Neural cell (in vitro differentiated cells): ENCODE data around the gene MDM2. TPM values are rescaled to one million over a fixed set of nuclear protein-coding genes. Genes with fewer than 3 reads are reported as not detected.

Experiments used
- H2AFZ ChIP-seq: fragments of 200-600, 300-800 bp; sonication (generic), shearing (Covaris generic); 2 replicates; pipeline ENCODE4 v1.6.0; 2014; ENCODE audit warnings: low read depth, mild to moderate bottlenecking, antibody characterized with exemption, low read length, moderate library complexity
- H3F3A ChIP-seq: fragments of 200-600 bp; shearing (Covaris generic); 2 replicates; pipeline ENCODE4 v1.6.1; 2016; ENCODE audit warnings: mild to moderate bottlenecking, moderate library complexity, mixed read lengths, antibody characterized with exemption, low read length; ENCODE audit not compliant: insufficient read depth, poor library complexity, severe bottlenecking
- H3K27ac ChIP-seq: fragments of 200-600, 300-800 bp; sonication (generic), shearing (Covaris generic); 2 replicates; pipeline ENCODE4 v1.5.1; 2014; ENCODE audit warnings: mild to moderate bottlenecking, low read length, moderate library complexity
- H3K27me3 ChIP-seq: fragments of 300-800, 200-600 bp; sonication (generic), shearing (Covaris generic); 2 replicates; pipeline ENCODE4 v1.6.0; 2014; ENCODE audit warnings: mild to moderate bottlenecking, low read depth, low read length, moderate library complexity; ENCODE audit not compliant: insufficient read depth
- H3K36me3 ChIP-seq: fragments of 300-800, 200-600 bp; sonication (generic), shearing (Covaris generic); 2 replicates; pipeline ENCODE4 v1.5.1; 2014; ENCODE audit warnings: mild to moderate bottlenecking, antibody characterized with exemption, low read length, moderate library complexity; ENCODE audit not compliant: insufficient read depth
- H3K4me2 ChIP-seq: fragments of 300-800, 200-600 bp; sonication (generic), shearing (Covaris generic); 2 replicates; pipeline ENCODE4 v1.6.0; 2014; ENCODE audit warnings: mild to moderate bottlenecking, low read length
- H3K4me3 ChIP-seq: fragments of 300-800, 200-600 bp; sonication (generic), shearing (Covaris generic); 2 replicates; pipeline ENCODE4 v1.5.1; 2014; ENCODE audit warnings: mild to moderate bottlenecking, low read length, moderate library complexity
- H3K79me2 ChIP-seq: fragments of 200-600 bp; shearing (Covaris generic); replicated peaks from 2 replicates; pipeline ENCODE4 v1.6.0; 2014; ENCODE audit warnings: mild to moderate bottlenecking, low read length, moderate library complexity; ENCODE audit not compliant: insufficient read depth
- H3K9ac ChIP-seq: fragments of 300-800, 200-600 bp; sonication (generic), shearing (Covaris generic); 2 replicates; pipeline ENCODE4 v1.6.1; 2016; ENCODE audit warnings: mild to moderate bottlenecking, low read length, mixed read lengths
- H3K9me2 ChIP-seq: fragments of 200-600 bp; shearing (Covaris generic); 2 replicates; pipeline ENCODE4 v1.6.1; 2016; ENCODE audit warnings: mild to moderate bottlenecking, low read length, mixed read lengths; ENCODE audit not compliant: insufficient read depth
- H3K9me3 ChIP-seq: fragments of 200-600, 300-800 bp; sonication (generic), shearing (Covaris generic); 2 replicates; pipeline ENCODE4 v1.6.1; 2016; ENCODE audit warnings: mild to moderate bottlenecking, mixed run types, low read length, moderate library complexity, mixed read lengths
- H4K20me1 ChIP-seq: fragments of 200-600 bp; shearing (Covaris generic); 2 replicates; pipeline ENCODE4 v1.6.1; 2016; ENCODE audit warnings: mild to moderate bottlenecking, mixed run types; ENCODE audit not compliant: insufficient read depth
- CTCF ChIP-seq: fragments of 450-650 bp; IDR thresholded peaks from 2 replicates; pipeline ENCODE4 v1.5.1; 2014; ENCODE audit warnings: antibody characterized with exemption, mild to moderate bottlenecking, moderate library complexity; ENCODE audit not compliant: poor library complexity, severe bottlenecking
- EP300 ChIP-seq: fragments of 450-650 bp; conservative IDR thresholded peaks from 2 replicates; pipeline ENCODE4 v1.6.1; 2014; ENCODE audit warnings: antibody characterized with exemption, mild to moderate bottlenecking, moderate library complexity; ENCODE audit not compliant: poor library complexity, severe bottlenecking
- EZH2 ChIP-seq: fragments of 200-600, 300-800 bp; shearing (Covaris generic), sonication (generic); IDR thresholded peaks from 2 replicates; pipeline ENCODE4 v1.6.1; 2014; ENCODE audit warnings: antibody characterized with exemption, low read length, borderline replicate concordance, mild to moderate bottlenecking; ENCODE audit not compliant: insufficient read depth, poor library complexity, severe bottlenecking
- MXI1 ChIP-seq: fragments of 450-650 bp; conservative IDR thresholded peaks from 2 replicates; pipeline ENCODE4 v1.6.1; 2014; ENCODE audit warnings: antibody characterized with exemption, mild to moderate bottlenecking; ENCODE audit not compliant: poor library complexity, severe bottlenecking
- POLR2AphosphoS5 ChIP-seq: IDR thresholded peaks from 2 replicates; pipeline ENCODE4 v1.6.1; 2012
- RAD21 ChIP-seq: fragments of 450-650 bp; conservative IDR thresholded peaks from 2 replicates; pipeline ENCODE4 v1.6.1; 2014; ENCODE audit warnings: antibody characterized with exemption, mild to moderate bottlenecking, moderate library complexity
- REST ChIP-seq: IDR thresholded peaks from 2 replicates; pipeline ENCODE4 v1.6.1; 2012; ENCODE audit warnings: borderline replicate concordance
- SMC3 ChIP-seq: fragments of 450-650 bp; conservative IDR thresholded peaks from 2 replicates; pipeline ENCODE4 v1.6.1; 2014; ENCODE audit warnings: antibody characterized with exemption, mild to moderate bottlenecking, moderate library complexity; ENCODE audit not compliant: poor library complexity
- TAF1 ChIP-seq: IDR thresholded peaks from 2 replicates; pipeline ENCODE4 v1.6.1; 2012; ENCODE audit warnings: low read depth
- polyA plus RNA-seq: library from polyadenylated mRNA; depleted of rRNA; stranded (reverse); fragments of >200 nt; gene quantifications from 2 replicates; pipeline ENCODE4 v1.2.3, GENCODE V29; 2014

MDM2 gene
- polyA plus RNA-seq, 1 donor from 2014 or later: 37.5 TPM

GRCh38 chr12:68794653-68795251 is 13.2 kb upstream of the MDM2 start:
- no peaks in the 10 kb centered on the region for H3K79me2 ChIP-seq
- H3F3A ChIP-seq: no peaks in the 10 kb centered on the region
- TF ChIP-seq MXI1: no peak
- no peak for TF ChIP-seq RAD21
- TF ChIP-seq SMC3: no peak
- TF ChIP-seq EZH2: no peak
- TF ChIP-seq REST: no peak
- no peak for TF ChIP-seq CTCF
- no peak for TF ChIP-seq POLR2AphosphoS5
- no peaks in the 10 kb centered on the region for H3K27me3 ChIP-seq
- H3K9ac ChIP-seq: no peak overlapping the region
- no peak overlapping the region for H3K4me2 ChIP-seq
- H2AFZ ChIP-seq: no peak overlapping the region
- no peaks in the 10 kb centered on the region for H4K20me1 ChIP-seq
- no peak overlapping the region for H3K4me3 ChIP-seq
- H3K9me3 ChIP-seq: no peaks in the 10 kb centered on the region
- no peaks in the 10 kb centered on the region for H3K36me3 ChIP-seq
- no peaks in the 10 kb centered on the region for H3K9me2 ChIP-seq
- H3K27ac ChIP-seq: no peak overlapping the region

- H3K9me3 ChIP-seq: no peaks in the 10 kb centered on the region
These were observed 11.6 kb upstream of the MDM2 start for GRCh38 chr12:68796399-68796798.

More at GRCh38 chr12:68796399-68796798, 11.6 kb upstream of the MDM2 start:
- H3K27ac ChIP-seq: no peak overlapping the region
- H3K79me2 ChIP-seq: no peaks in the 10 kb centered on the region
- H3K9ac ChIP-seq: no peak overlapping the region
- no peaks in the 10 kb centered on the region for H3K27me3 ChIP-seq
- no peaks in the 10 kb centered on the region for H3F3A ChIP-seq
- no peak overlapping the region for H3K4me2 ChIP-seq
- no peak for TF ChIP-seq SMC3
- TF ChIP-seq TAF1: no peak
- TF ChIP-seq MXI1: no peak
- TF ChIP-seq RAD21: no peak
- no peak for TF ChIP-seq EP300
- TF ChIP-seq CTCF: no peak
- no peak overlapping the region for H3K4me3 ChIP-seq
- no peak overlapping the region for H2AFZ ChIP-seq
- H3K36me3 ChIP-seq: no peaks in the 10 kb centered on the region
- no peaks in the 10 kb centered on the region for H4K20me1 ChIP-seq
- no peaks in the 10 kb centered on the region for H3K9me2 ChIP-seq
